Measurements from ENCODE around the gene IMP3.
"Not testable (repeated sequence)": the region's sequence is repeated elsewhere in the genome, so short reads cannot be mapped to it uniquely, and the experiment has no call there.

IMP3 gene

DNA sequence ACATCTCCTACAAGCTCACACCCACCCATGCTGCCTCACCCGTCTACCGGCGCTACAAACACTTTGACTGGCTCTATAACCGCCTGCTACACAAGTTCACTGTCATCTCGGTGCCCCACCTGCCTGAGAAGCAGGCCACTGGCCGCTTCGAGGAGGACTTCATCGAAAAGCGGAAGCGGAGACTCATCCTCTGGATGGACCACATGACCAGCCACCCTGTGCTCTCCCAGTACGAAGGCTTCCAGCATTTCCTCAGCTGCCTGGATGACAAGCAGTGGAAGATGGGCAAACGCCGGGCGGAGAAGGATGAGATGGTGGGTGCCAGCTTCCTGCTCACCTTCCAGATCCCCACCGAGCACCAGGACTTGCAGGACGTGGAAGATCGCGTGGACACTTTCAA lies 9.8 kb upstream of the IMP3 start:
- DNase-seq = no peak

DNA sequence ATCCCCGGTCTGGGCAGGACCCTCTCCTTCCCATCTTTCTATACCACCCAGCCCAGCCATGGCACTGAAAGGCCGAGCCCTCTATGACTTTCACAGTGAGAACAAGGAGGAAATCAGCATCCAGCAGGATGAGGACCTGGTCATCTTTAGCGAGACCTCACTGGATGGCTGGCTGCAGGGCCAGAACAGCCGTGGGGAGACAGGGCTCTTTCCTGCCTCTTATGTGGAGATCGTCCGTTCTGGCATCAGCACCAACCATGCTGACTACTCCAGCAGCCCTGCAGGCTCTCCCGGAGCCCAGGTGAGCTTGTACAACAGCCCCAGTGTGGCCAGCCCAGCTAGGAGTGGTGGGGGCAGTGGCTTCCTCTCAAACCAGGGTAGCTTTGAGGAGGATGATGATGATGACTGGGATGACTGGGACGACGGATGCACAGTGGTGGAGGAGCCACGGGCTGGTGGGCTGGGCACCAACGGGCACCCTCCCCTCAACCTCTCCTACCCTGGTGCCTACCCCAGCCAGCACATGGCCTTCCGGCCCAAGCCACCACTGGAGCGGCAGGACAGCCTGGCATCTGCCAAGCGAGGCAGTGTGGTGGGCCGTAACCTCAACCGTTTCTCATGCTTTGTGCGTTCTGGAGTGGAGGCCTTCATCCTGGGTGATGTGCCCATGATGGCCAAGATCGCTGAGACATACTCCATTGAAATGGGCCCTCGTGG lies 9.2 kb upstream of the IMP3 start:
- no peak for DNase-seq

DNA sequence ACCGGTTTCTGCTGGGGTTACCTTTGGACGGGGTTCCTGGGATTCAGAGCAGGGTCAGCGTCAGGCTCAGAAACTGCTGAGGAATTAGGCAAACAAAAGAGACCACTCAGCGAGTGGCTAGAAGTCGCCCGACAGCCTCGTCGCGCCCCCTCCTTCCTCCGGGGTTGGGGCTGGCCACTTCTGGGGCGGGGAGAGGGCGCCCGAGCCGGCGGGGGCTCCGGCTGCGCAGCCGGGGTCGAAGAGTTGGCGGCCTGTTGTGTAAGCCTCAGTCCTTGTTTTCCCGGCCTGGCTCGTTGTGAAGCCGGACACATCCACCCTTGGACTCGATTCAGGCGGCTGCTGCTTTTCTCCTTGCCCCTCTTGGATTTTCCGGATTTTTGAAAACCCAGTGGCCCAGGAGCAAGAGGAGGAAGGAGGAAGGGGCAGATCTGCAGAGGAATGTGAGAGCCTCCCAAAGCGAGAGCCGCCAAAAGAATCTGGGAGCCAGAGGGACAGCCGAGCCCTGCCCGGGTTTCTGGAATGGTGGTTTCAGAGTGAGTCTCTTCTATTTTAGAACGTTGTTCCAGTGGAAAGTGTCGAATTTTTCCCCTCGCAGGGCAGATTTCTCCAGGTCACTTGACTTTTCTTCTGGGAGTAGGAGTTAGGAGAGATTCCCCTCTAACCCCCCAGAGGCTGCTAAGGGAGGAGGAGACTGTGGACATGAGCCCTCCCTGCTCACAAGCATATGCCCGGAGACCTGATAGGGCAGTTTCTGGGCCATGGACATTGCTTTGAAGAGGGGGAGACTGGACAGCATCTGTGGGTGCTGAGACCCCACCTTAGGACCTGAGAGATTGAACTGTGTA lies 8.4 kb upstream of the IMP3 start:
- DNase-seq = no peak

DNA sequence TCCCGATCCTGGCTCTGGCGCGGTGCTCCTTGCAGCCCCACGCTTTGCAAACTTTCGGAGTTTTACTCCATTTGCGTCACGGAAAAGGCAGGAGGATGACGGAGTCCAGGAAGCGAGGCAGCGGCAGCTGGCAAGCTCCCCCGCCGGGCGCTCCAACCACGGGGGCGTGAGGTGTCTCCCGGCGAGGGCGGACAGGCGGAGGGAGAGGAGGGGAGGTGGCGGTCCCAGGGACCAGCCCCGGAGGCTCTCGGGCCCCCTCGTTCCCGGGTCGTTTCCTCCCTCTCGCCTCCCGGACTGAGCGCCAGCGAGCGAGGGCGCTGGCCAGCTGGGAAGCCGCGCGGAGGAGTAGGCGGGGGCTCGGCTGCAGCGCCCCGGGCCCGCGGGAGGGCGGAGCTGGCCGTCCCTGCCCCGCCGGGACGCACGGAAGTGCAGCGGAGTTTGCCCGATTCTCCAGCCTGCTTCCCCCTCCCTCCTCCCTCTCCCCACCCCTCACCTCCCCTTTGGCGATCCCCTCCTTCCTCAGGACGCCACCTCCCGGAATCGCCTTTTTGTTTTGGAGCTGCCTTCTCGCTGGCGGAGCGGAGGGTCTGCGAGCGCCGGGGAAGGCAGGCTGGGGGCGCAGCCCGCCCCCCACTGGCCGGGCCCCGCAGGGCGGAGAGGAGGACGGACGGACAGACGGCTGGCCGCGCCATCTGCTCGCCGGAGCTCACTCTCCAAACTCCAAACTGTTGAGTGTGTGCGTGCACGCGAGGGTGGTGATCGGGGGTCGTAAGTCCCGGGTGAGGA lies 7.5 kb upstream of the IMP3 start, which contains the start of gene SNX33:
TSS of gene SNX33 (plus strand) at position 543 of the 786 bp plus-strand sequence. CDS start 1,191 bp downstream, outside the sequence.
- DNase-seq = peak; percentile 29 to 82

DNA sequence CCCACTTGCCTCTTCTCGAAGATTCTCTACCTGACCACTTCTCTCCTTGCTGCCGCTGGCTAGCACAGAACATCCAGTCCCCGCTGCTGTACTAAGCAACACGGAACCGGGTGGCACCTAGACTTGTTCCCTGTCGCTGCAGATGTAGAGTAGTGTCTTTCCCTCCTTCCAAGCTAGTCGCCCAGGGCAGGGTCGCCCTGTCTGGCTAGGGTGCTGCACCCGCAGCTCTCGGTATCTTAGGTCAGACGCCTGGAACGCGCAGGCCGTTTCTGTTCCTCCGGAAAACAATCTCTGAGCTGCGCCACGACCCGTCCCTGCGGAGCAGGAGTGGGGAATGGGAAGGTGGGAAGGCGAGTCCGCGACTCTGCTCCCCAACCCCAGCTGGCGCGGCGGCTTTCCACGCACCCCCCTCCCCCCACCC lies 6.9 kb upstream of the IMP3 start:
- DNase-seq = no peak

DNA sequence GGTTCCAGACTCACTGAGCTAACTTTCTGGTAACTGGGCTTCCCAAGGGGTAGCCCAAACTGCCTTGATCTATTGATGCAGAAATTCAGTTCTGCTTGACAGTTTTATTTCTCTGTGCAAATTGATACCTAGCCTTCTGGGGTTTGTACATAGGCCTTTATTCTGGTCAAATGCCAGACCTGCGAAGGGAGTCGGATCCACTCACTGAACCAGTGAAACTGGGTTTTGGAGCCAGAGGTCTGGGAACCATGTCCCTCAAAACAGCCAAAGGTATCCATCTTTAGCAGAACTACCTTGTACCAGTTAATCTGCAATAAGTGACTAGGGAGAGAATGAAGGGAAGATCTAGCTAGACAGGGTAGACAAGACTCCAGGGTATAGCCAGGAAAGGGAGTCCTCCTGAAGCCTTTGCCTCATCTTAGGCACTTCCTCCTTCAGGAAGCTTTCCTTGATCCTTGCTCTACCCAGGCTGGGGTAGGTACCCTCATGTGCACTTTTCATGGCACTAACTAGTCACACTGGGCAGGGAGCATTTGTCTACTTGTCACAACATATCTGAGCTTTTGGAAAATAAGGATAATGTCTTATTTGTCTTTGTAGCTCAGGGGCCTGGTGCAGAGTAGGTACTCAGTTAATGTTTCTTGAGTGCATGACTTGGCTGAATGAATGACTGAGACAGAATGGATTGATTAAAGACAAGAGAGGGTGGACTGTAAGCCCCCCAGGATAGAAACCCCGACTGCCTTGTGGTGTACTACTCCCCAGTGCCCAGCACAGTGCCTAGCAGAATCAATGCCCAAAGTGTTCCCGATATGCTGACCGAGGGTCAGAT lies 6.3 kb upstream of the IMP3 start:
- no peak for DNase-seq

DNA sequence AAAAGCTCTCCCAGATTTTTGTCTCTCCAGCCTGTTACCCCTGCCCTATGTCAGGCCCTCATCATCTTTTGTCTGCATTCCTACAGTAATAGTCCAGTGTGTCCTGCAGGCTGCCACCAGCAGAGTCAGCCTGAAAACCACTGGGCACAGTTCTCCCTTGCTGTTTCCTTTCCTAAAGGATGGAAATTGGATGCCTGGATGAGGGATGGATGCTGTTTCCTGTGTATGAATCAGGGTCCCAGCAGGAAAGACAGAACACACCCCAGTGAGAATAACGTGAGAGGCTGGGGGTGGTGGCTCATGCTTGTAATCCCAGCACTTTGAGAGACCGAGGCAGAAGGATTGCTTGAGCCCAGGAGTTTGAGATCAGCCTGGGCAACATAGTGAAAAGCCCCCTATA lies 4.4 kb upstream of the IMP3 start:
- no peak for DNase-seq

DNA sequence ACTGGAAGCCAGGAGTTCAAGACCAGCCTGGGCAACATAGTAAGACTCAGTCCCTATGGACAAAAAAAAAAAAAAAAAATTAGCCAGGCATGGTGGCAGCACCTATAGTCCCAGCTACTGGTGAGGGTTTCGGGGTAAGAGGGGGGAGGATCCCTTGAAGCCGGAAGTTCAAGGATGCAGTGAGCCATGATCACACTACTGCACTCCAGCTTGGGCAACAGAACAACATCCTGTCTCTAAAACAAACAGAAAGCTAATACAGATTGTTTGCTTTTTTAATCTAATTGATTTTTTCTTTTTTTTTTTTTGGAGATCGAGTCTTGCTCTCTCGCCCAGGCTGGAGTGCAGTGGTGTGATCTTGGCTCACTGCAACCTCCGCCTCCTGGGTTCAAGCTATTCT lies 1.6 kb upstream of the IMP3 start:
- DNase-seq = no peak

DNA sequence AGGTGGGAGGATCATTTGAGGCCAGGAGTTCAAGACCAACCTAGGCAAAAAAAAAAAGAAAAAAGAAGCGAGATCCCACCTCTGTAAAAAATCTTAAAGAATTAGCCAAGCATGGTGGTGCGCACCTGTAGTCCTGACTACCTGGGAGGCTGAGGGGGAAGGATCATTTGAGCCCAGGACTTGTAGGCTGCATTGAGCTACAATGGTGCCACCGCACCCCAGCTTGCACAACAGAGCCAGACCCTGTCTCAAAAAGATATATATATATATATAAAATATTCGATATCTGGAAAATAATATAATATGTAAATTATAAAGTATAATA lies 1.1 kb upstream of the IMP3 start:
- no peak for DNase-seq

DNA sequence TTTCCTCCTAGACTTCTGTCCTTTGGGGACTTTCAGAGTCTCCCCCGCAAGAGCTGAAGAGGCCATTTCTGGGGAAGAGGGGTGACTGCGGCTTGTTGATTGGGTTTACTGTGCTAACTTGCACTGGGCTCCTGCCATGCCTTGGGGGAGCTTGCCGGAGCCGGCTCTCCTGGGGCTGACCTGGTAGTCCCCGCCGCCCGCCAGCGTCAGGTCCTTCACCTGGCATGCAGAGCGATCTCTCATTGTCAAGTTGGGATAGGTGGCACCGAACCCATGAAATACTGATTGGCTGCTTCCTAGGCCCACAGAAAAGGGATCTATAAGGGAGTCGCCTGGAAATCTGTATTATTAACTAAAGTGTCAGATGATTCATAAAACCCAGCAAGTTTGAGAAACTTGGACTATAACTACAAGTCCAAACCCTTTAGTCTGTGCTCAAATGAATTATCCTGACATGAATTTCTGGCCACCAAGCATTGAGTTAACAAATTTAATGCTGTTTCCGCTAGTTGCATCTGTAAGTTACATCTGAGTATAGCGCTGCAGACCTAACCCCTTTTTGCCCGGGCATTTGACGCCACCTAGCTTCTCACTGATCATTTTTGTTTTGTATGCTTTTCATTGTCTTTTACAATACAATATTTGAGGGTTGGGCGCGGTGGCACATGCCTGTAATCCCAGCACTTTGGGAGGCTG lies 607 bp upstream of the IMP3 start:
- DNase-seq = peak; percentile 33 to 83

DNA sequence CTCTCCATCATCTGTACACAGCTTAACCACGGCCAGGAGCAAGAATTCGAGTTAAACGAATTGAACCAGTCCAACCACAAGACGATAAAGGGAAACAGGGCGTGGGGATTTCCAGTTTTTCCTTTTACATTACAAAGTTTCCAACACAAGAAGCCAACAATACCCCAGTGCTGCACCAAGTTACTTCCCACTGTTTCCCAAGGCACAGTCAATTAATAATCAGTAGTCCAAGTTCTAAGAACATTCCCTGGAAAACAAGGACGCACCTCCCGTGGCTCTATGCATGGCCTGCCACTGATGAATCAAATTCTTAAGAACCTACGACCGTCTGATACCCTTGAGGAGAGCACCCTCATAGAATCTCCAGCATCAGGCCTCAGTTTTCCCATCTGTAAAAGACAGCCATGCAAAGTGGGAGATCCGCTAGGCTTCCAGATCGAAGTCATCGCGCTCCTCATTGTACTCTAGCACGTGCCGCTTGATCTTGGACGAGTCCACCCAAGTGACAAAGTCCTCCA lies 774 bp downstream of the IMP3 start:
- no peak for DNase-seq

DNA sequence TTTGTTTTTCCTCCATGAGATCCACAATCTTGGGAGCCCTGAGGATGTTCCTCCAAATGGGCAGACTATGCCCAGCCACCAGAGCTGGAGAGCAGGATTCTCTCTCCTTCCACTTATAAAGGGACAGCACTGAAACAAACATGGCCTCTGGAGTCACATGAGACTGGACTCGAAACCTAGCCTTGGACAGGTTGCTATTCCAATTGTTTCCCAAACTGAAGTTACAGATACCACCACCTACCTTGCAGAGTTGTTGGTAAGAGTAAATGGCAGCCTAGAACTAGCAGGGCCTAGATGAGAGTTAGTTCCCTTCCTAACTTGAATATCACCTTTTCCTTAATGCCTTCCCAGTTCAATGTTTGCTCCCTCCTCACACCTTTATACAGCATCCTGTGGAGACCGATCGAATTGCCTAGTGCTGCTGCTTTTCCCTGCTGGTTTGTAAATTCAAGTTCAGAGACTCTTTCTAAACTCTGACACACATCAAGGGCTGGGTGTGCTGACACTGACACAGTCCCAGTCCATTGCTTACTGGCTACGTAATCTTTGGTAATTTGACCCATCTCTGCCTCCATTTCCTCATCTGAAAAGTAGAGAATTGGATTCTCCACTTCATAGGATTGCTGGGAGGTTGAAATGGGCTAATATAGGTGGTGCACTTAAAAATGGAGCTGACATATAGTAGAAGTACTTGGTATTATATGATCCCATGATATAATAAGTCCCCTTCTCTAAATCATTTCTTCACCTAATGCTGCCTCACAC lies 2.6 kb downstream of the IMP3 start:
- no peak for DNase-seq

DNA sequence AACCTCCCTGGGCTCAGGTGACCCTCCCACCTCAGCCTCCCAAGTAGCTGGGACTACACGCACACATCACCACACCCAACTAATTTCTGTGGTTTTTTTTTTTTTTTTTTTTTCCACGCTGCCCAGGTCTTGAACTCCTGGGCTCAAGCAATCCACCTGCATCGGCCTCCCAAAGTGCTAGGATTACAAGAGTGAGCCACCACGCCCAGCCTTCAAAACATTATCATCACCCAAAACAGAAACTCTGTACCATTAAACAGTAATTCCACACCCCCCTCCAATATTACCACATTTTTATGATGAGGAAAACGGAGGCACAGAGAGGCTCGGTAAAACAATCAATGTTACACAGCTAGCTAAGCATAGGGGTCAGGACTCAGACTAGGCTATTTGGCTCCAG lies 4.0 kb downstream of the IMP3 start:
- no peak for DNase-seq

DNA sequence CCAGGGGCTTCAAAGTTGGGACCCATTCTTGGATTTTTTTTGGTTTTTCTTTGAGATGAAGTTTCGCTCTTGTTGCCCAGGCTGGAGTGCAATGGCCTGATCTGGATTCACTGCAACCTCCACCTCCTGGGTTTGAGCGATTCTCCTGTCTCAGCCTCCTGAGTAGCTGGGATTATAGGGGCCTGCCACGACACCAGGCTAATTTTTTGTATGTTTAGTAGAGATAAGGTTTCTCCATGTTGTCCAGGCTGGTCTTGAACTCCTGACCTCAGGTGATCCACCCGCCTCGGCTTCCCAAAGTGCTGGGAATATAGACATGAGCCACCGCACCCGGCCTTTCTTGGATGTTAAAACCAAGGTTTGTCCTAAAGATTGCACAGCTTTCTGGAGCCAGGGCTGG lies 6.1 kb downstream of the IMP3 start:
- DNase-seq = not testable (repeated sequence)

DNA sequence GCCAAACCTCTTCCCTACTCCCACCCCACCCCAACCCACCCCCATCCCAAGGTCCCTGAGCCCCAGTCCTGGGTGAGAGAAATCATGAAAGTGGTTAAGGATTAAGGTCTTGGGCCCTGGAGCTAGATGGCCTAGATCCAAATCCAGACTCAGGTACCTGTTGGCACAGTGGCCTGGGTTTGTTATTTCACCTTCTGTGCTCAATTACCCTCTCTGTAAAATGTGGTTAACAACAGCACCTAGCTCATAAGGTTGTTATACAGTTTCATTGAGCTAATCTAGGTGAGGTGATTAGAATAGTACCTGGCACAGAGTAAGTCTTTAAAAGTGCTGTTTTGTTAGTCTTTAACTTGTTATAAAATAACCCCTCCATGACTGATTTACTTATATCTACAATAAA lies 8.1 kb downstream of the IMP3 start:
- DNase-seq = no peak

DNA sequence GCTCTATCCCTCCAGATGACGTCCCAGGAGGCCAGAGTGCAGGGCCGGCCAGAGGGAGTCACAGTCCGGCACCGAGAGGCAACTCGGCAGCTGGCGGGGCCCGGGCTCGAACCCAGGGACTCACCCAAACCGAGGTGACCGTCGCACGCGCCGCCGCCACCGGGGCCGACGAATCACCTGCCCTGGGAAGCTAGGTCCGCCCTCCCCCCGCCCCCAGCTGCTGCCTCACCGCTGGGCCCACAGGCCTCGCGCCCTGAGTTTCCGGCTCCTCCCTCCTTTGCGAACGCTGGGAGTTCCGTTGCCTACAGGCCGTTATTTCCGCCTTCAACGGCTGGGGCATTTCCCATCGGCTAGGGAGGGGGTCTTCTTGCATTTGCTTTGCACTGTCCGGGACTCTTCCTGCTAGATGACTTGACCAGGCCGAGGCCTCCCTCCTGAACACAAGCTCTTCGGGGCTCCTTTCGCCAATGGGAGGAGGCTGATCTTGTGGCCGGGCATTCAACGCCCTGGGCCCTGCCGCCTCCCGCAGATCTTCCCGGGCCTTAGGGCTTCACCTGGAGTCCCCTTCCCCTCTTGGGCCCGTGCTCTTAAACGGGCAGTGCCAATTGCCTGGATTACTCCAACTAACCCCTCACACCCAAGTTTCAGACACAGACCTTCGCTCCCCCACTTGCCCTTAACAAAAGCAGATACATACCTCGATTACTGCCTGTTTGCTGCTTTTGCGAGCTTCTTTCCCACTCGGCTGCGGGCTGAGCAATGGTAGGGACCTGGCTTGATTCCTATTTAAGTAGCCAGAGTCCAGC lies 14.3 kb downstream of the IMP3 start, which contains the start of gene SNUPN:
TSS of gene SNUPN (minus strand) at position 184 of the 806 bp plus-strand sequence. CDS start 4,674 bp downstream, outside the sequence.
- peak; percentile 78 to 93 for DNase-seq

DNA sequence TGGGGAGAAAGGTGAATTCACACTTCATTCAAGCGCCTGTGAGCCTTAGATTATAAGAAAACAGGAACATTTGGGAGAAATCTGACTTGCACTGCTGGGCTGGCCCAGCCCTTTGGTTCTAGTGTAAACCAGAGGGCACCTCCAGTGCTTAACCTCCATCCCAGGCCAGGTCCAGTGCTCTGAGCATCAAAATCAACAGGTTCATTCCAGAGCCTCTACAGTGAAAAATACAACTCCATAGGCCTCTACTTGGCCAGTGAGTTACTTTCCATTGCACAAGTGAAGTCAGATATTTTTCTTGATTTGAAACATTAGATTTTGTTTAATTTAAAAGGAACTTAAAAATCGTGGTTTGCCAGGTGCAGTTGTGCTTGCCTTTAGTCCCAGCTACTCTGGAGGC lies 17.5 kb downstream of the IMP3 start:
- DNase-seq = no peak

DNA sequence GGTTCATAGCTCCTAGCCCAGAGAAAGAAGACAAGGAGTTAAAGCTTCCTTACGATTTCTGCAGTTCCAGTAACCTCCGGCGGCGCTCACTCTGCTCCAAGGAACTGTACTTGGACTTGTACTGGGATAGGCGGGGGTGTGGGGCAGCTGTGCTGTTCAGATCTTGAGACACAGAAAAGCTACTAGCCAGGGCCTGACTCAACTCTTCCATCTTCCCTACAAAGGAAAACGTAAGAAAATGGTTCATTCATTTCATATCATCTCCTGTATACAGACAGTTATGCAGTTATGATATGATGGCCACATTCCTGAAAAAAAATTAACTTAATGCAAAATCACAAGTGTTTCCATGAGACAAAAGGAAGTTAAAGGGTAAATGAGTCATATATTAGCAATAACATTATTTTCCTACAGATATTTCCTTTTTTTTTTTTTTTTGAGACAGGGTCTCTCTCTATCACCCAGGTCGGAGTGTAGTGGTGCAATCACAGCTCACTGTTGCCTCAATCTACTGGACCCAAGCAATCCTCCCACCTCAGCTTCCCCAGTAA lies 19.1 kb downstream of the IMP3 start:
- no peak for DNase-seq

DNA sequence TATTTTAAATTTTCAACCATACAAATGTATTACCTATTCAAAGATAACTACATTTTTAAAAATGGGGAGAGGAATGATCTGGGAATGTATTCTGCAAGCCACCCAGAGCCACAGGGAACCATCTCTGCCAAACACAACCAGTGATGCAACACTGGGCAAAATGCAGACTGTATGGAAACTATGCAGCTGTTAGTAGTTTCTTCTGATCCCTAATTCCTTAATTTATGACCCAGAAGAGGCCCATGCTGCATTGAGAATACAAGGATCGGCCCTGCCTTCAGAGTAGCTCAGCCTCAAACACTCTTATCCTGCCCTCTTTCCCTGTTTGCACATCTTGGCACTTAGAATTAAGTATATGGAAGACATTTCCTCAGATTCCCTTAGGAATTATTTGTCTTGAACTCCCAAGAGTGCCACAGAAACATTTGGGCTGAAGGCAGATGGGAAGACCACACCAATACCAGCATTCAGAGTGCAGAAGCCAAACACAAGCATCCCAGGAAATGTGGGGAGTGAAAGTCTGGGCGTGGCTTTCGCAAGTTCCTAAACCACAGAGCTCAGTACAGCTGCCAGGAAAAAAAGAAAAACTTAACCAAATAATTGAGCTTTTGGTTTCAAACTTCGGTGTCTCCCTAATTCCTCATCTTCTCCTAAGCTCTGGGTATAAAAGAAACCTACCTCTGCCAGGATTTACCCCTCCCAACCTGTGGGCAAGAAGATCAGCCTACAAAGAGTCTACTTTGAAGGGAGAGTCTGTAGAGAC lies 19.8 kb downstream of the IMP3 start:
- DNase-seq = no peak
